GM12873 (cell line): Measurements from ENCODE around the gene MYL3.

Experiments used
- TF ChIP-seq, protein P1 (sequence below): IDR thresholded peaks from 2 replicates; pipeline ENCODE4 v1.5.1; 2012; ENCODE audit warnings: low read depth, mild to moderate bottlenecking, moderate library complexity, low read length, control low read depth; ENCODE audit not compliant: insufficient read depth; ENCODE audit errors: missing control alignments

Gene MYL3

DNA sequence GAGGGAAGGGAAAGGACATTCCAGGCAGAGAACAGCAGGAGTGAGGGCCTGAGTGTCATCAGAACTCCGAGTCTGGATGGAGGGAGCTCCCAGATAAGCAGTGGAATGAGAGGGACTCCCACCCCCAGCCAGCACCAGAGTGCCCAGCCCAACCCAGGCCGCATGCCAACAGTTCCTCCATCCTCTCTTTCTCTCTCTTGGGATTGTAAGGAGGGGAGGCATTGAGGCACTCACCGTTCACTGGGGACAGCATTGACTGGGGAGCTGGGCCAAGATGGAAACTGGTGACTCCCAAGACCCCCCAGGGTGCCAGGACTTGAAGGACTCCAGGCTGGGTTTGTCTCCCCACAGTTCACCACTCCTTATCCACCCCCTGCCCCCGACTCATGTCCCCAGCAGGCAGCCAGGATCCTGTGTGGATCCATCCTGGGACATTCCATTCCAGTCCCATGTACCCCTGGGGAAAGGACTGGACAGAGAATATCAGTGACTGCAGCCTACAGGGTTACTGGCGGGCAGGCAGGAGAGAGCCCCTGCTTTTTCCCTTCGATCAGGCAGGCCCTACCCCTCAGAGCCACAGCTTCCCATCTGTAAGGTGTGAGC, 30.0 kb upstream of the MYL3 start:
- TF ChIP-seq, protein P1, sequence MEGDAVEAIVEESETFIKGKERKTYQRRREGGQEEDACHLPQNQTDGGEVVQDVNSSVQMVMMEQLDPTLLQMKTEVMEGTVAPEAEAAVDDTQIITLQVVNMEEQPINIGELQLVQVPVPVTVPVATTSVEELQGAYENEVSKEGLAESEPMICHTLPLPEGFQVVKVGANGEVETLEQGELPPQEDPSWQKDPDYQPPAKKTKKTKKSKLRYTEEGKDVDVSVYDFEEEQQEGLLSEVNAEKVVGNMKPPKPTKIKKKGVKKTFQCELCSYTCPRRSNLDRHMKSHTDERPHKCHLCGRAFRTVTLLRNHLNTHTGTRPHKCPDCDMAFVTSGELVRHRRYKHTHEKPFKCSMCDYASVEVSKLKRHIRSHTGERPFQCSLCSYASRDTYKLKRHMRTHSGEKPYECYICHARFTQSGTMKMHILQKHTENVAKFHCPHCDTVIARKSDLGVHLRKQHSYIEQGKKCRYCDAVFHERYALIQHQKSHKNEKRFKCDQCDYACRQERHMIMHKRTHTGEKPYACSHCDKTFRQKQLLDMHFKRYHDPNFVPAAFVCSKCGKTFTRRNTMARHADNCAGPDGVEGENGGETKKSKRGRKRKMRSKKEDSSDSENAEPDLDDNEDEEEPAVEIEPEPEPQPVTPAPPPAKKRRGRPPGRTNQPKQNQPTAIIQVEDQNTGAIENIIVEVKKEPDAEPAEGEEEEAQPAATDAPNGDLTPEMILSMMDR, result no peak

DNA sequence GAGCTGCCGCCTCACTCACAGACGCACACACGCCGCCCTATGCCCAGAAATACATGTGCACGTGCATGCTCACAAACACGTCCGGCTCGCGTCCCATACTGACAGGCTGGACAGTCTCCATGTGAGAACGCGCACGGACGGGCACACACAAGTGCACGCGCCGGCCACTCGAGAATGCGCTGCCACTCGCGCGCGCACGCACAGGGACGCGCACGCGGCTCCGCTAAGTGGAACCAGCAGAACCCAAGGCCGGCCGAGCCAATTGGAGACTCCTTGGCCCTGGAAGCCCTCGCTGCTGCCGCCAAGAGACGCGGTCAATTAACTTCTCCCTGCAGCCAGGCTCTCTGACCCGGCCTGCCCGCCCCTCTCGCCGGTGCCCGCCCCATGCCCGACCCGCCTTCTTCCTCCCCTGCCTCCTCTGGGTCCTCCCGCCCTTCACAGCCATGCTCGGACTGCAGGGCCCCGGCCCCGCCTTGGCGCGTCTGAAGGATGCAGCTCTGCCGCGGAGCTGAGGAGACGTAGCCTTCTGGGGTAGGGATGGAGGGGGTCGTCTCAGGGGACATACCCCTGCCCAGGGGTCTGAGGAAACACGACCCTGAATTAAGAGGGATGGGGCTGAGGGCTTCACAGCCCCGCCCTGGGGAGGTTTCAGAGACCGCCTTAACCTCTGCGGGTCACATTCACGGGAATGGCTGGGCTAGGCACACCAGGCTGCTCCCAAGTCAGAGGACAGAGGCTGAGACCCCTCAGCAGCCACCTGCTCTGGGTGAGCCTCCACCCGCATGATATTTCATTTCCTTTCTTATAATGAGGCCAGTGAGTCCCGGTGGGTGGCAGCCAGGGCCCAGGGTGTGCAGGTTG, 29.3 kb upstream of the MYL3 start:
- TF ChIP-seq, protein P1, result no peak

DNA sequence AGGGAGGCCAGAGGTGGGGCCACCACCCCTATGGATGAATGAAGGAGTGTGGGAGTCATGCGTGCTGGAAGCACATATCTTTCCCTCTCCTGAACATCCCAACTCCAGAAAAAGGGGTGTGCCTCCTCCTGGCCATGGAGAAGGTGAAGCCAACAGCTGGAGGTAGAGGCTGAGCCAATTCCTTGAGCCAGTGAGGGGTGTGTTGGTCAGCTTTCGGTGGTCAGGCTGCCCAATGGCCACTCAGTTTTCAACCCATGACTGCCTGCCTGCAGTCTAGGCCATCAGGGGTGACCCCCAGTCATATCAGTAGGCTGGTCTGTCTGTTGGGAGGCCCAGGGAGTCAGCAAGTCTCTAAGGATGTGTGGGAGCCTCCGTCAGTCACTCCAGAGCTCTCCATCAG, 27.9 kb upstream of the MYL3 start:
- TF ChIP-seq, protein P1, result no peak

DNA sequence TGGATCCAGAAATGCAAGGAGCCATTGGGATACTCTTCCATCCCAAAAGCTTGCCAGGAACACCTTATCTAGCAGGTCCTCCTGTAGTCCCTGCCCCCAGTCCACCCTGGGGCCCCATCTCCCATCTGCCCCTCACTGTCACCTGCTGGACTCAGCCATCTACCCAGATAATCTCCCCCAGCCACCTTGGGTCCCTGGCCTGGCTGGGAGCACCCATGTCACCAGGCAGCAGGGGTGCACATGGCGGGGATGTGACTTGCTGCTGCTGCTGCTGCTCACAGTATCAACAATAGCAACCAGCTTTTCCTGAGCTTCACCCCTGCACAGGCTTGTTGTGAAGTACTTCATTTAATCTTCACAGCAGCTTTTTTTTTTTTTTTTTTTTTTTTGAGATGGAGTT, 26.9 kb upstream of the MYL3 start:
- TF ChIP-seq, protein P1, result no peak

DNA sequence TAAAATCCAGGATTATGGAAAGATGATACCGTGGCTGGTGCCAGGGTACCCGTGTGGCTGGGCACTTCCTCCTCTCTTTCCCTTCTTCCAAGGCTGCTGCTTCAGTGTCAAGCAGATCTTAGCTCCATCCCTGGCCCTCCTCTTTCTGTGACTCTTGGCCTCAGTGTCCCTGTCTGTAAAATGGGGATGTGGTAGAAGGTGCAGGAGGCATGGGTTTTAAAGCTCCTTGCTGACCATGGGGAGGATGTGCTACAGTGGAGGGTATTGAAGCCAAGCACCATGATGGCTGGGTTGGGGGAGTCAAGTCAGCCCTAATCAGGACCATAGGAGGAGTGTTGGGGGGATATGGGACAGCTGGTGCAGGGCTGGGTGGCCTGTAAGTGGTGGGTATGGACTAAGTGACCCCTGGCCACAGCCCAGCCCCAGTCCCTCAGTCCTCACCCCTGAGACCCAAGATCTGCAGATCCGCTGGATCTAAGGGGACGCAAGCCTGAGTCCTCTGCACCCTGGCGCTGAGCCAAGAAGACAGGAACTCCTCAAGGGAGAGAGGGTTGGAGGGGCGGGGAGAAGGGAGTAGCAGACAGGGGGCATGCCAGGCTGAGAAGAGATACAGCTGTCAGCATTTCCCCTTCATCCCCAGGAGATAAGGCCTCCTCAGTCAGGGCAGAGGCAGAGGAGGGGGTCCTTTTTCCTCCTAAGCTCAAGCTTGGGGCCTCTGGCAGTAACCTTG, 26.3 kb upstream of the MYL3 start:
- TF ChIP-seq, protein P1, result no peak

DNA sequence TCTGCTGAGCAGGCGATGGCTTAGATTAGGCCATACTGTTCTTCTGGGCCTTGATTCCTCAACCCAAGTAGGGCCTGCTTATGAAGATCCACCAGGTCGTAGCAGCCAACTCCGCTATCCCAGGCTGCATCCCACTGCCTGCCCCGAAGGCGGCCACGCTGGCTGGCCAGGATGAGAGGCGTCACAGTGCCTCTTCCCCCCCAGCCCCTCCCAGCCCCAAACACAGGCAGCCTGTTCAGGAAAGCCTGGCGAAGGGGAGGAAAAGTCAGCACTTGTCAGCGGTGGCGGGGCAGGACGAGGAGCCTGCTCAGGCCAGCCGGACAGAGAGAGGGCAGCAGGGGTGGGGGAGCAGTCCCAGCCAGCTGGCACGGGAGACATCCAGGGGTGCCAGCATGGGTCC, 25.5 kb upstream of the MYL3 start:
- TF ChIP-seq, protein P1, result no peak

DNA sequence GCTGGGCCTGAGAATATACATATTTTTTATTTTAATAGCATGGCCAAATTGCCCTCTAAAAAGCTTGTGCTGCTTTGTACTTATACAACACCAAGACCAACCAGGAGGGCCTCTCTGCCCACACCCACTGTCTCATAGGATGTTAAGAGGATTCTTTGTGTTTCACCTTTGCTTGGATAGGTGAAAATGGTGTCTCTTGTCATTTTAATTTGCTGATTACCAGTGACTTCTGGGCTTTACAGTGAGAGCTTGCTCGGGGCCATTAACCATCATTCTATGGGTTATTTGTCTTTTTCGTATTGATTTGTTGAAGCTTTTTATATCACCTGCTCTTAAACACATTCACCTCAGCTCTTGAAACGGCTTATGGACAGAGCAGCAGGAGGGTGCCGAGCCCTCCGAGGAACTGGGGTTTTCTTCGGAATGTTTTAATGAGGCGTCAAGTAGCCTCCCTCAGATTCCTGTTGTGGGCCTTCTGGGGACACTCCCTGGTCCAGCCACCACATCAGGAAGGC, 24.8 kb upstream of the MYL3 start:
- TF ChIP-seq, protein P1, result no peak
